Islet precursor cell (in vitro differentiated cells): ENCODE measurements around the gene TBX2.
"Not testable (repeated sequence)": the region's sequence is repeated elsewhere in the genome, so short reads cannot be mapped to it uniquely, and the experiment has no call there.

Experiments used
- DNase-seq: peaks from one replicate; pipeline ENCODE4 v3.0.0-alpha.2; 2018

TBX2 gene

GRCh38 chr17:61399131-61400065 lies at the start of gene TBX2:
Gene TBX2 (plus strand): TSS chr17:61399843. CDS start chr17:61400177, 334 bp downstream.
- peak; percentile 87 for DNase-seq

GRCh38 chr17:61351745-61352407 lies 47.8 kb upstream of the TBX2 start:
- DNase-seq: no peak

GRCh38 chr17:61352408-61352770 lies 47.3 kb upstream of the TBX2 start:
- no peak for DNase-seq

- DNase-seq: no peak
These were observed 46.7 kb upstream of the TBX2 start for GRCh38 chr17:61352781-61353491.

- DNase-seq: peak; percentile 71
These were observed 46.0 kb upstream of the TBX2 start for GRCh38 chr17:61353615-61354014.

- DNase-seq: no peak
These were observed 44.5 kb upstream of the TBX2 start for GRCh38 chr17:61354895-61355874.

- DNase-seq: not testable (repeated sequence)
These were observed 42.6 kb upstream of the TBX2 start for GRCh38 chr17:61357061-61357460.

GRCh38 chr17:61359513-61359912 lies 40.1 kb upstream of the TBX2 start:
- DNase-seq: not testable (repeated sequence)

- DNase-seq: no peak
These were observed 39.2 kb upstream of the TBX2 start for GRCh38 chr17:61360318-61360943.

- DNase-seq: no peak
These were observed 38.6 kb upstream of the TBX2 start for GRCh38 chr17:61361084-61361483.

GRCh38 chr17:61362396-61362795 lies 37.2 kb upstream of the TBX2 start:
- no peak for DNase-seq

GRCh38 chr17:61362852-61363600 lies 36.6 kb upstream of the TBX2 start:
- DNase-seq: no peak

- no peak for DNase-seq
These were observed 35.8 kb upstream of the TBX2 start for GRCh38 chr17:61363601-61364462.

GRCh38 chr17:61364463-61364846 lies 35.2 kb upstream of the TBX2 start:
- DNase-seq: no peak

GRCh38 chr17:61366076-61366714 lies 33.4 kb upstream of the TBX2 start:
- DNase-seq: no peak

GRCh38 chr17:61366715-61367413 lies 32.8 kb upstream of the TBX2 start:
- DNase-seq: peak; percentile 80

GRCh38 chr17:61368049-61368831 lies 31.4 kb upstream of the TBX2 start:
- no peak for DNase-seq
